IMR-90 (cell line): ENCODE measurements around the gene ME2. TPM values are rescaled to one million over a fixed set of nuclear protein-coding genes. Genes with fewer than 3 reads are reported as not detected.

ENCODE experiments used
- ATAC-seq: fragments of 200-7000 bp; cut with Tn5 transposase; 2 replicates; pipeline ENCODE4 v1.9.1; 2020; ENCODE audit warnings: low read depth, mild to moderate bottlenecking, moderate library complexity
- BruUV-seq: library from RNA; stranded (reverse); fragments of 400-500 nt; replicated peaks from 2 replicates; lab custom pipeline; 2021; lab: Mats Ljungman, UMichigan
- CTCF ChIA-PET: fragments of 300-600 bp; formaldehyde crosslinking; extraction: SDS; loops from one replicate; lab custom pipeline; 2021; ENCODE audit warnings: antibody characterized with exemption; lab: Yijun Ruan, JAX
- POLR2A ChIA-PET: fragments of 300-600 bp; sonication (Branson Sonifier 250); formaldehyde crosslinking; loops from one replicate; lab custom pipeline; 2022; ENCODE audit warnings: antibody characterized with exemption; ENCODE audit not compliant: unreplicated experiment; lab: Charles Lee
- DNase-seq: peaks from one replicate; pipeline ENCODE4 v3.0.0; 2013
- H2AFZ ChIP-seq: replicated peaks from 2 replicates; pipeline ENCODE3; 2013; ENCODE audit warnings: low read length, mild to moderate bottlenecking; ENCODE audit not compliant: poor library complexity
- H2AK5ac ChIP-seq: 2 replicates; pipeline ENCODE4 v1.6.1; 2013; ENCODE audit warnings: low read depth, low read length, inconsistent platforms
- H2AK9ac ChIP-seq: replicated peaks from 2 replicates; pipeline ENCODE3; 2013; ENCODE audit warnings: mild to moderate bottlenecking, low read depth, low read length, moderate library complexity; ENCODE audit not compliant: poor library complexity
- H2BK120ac ChIP-seq: 2 replicates; pipeline ENCODE4 v1.6.1; 2013; ENCODE audit warnings: low read depth, low read length, inconsistent platforms
- H2BK15ac ChIP-seq: 3 replicates; pipeline ENCODE4 v1.6.1; 2013; ENCODE audit warnings: low read depth, low read length, inconsistent platforms
- H2BK20ac ChIP-seq: 2 replicates; pipeline ENCODE4 v1.6.1; 2013; ENCODE audit warnings: low read depth, mild to moderate bottlenecking, inconsistent platforms, low read length, moderate library complexity
- H2BK5ac ChIP-seq: 2 replicates; pipeline ENCODE4 v1.6.1; 2013; ENCODE audit warnings: mild to moderate bottlenecking, low read depth, low read length, inconsistent platforms; ENCODE audit not compliant: poor library complexity, severe bottlenecking
- H3K14ac ChIP-seq: replicated peaks from 2 replicates; pipeline ENCODE4 v1.6.1; 2013; ENCODE audit warnings: low read depth, low read length, inconsistent platforms
- H3K18ac ChIP-seq: 2 replicates; pipeline ENCODE4 v1.6.1; 2013; ENCODE audit warnings: low read depth, low read length, control low read depth
- H3K23ac ChIP-seq: 2 replicates; pipeline ENCODE4 v1.6.1; 2013; ENCODE audit warnings: low read depth, low read length, inconsistent platforms
- H3K27ac ChIP-seq: 2 replicates; pipeline ENCODE4 v1.5.1; 2013; ENCODE audit warnings: mild to moderate bottlenecking, control low read depth, low read length; ENCODE audit not compliant: insufficient read depth
- H3K27me3 ChIP-seq: 2 replicates; pipeline ENCODE4 v1.6.1; 2013; ENCODE audit warnings: low read length; ENCODE audit not compliant: control insufficient read depth, insufficient read depth
- H3K36me3 ChIP-seq: 2 replicates; pipeline ENCODE4 v1.6.1; 2013; ENCODE audit warnings: low read length, mixed read lengths; ENCODE audit not compliant: control insufficient read depth, insufficient read depth
- H3K4ac ChIP-seq: 2 replicates; pipeline ENCODE4 v1.6.1; 2013; ENCODE audit warnings: low read depth, low read length, inconsistent platforms
- H3K4me1 ChIP-seq: 2 replicates; pipeline ENCODE4 v1.6.1; 2013; ENCODE audit warnings: low read length, mixed read lengths; ENCODE audit not compliant: control insufficient read depth, insufficient read depth
- H3K4me2 ChIP-seq: 2 replicates; pipeline ENCODE4 v1.6.1; 2013; ENCODE audit warnings: low read depth, mild to moderate bottlenecking, control low read depth, low read length, moderate library complexity
- H3K4me3 ChIP-seq: 2 replicates; pipeline ENCODE4 v1.5.1; 2013; ENCODE audit warnings: low read depth, mild to moderate bottlenecking, control low read depth, low read length, moderate library complexity; ENCODE audit not compliant: insufficient read depth
- H3K56ac ChIP-seq: 2 replicates; pipeline ENCODE4 v1.6.1; 2013; ENCODE audit warnings: low read length, inconsistent platforms; ENCODE audit not compliant: insufficient read depth; ENCODE audit errors: extremely low read depth
- H3K79me1 ChIP-seq, 2 experiments: 2 replicates each; pipeline ENCODE4 v1.6.1; 2013; ENCODE audit warnings: low read length in 2 of 2, inconsistent platforms in 1 of 2, low read depth in 1 of 2
- H3K9ac ChIP-seq: 2 replicates; pipeline ENCODE4 v1.6.1; 2013; ENCODE audit warnings: low read depth, low read length, control low read depth
- H3K9me1 ChIP-seq: 2 replicates; pipeline ENCODE4 v1.6.1; 2013; ENCODE audit warnings: low read length, inconsistent platforms; ENCODE audit not compliant: insufficient read depth
- H3K9me3 ChIP-seq: 2 replicates; pipeline ENCODE4 v1.6.1; 2013; ENCODE audit warnings: low read length; ENCODE audit not compliant: control insufficient read depth, insufficient read depth
- H4K20me1 ChIP-seq: 2 replicates; pipeline ENCODE4 v1.6.1; 2013; ENCODE audit warnings: low read length, inconsistent platforms; ENCODE audit not compliant: insufficient read depth
- H4K5ac ChIP-seq: 2 replicates; pipeline ENCODE4 v1.6.1; 2013; ENCODE audit warnings: mild to moderate bottlenecking, low read depth, low read length, control low read depth
- H4K8ac ChIP-seq, 2 experiments: 2 replicates each; pipeline ENCODE4 v1.6.1; 2013; ENCODE audit warnings: low read depth in 2 of 2, low read length in 2 of 2, control low read depth in 1 of 2, inconsistent platforms in 1 of 2
- H4K91ac ChIP-seq: 2 replicates; pipeline ENCODE4 v1.6.1; 2013; ENCODE audit warnings: low read depth, low read length, inconsistent platforms; ENCODE audit not compliant: insufficient read depth
- MXI1 ChIP-seq: IDR thresholded peaks from 2 replicates; pipeline ENCODE4 v1.6.1; 2012; ENCODE audit warnings: low read depth, mild to moderate bottlenecking, low read length, moderate library complexity, borderline replicate concordance
- POLR2A ChIP-seq: IDR thresholded peaks from 2 replicates; pipeline ENCODE4 v1.6.1; 2012; ENCODE audit warnings: mild to moderate bottlenecking, low read depth, low read length
- RAD21 ChIP-seq: IDR thresholded peaks from 2 replicates; pipeline ENCODE4 v1.6.1; 2012; ENCODE audit warnings: low read length, improper control_type of control experiment
- WGBS, 2 experiments: methylation state at CpG; one replicate each; pipeline versions ENCODE4 v1.1.5 to v1.1.7; 2013; ENCODE audit warnings: missing lambda C conversion rate in 2 of 2; ENCODE audit not compliant: insufficient read length in 1 of 2; ENCODE audit errors: extremely low coverage in 2 of 2; 5-methylcytosine and 5-hydroxymethylcytosine counted together
- dilution Hi-C: fragments of 300-500 bp; cut with HindIII; formaldehyde crosslinking; loops from one replicate; pipeline ENCODE4 v1.14.3; 2018; ENCODE audit warnings: low sequenced_read_pairs; ENCODE audit not compliant: unreplicated experiment
- in situ Hi-C: fragments of 300-500 bp; cut with MboI; formaldehyde crosslinking; loops from 3 replicates; pipeline ENCODE4 v1.14.3; 2019; ENCODE audit warnings: low sequenced_read_pairs, inconsistent platforms, mixed read lengths
- intact Hi-C: fragments of 100-400 bp; cut with micrococcal nuclease; formaldehyde crosslinking; loops from 2 replicates; pipeline ENCODE4 v1.10.0; 2022
- polyA plus RNA-seq, 3 experiments: library from polyadenylated mRNA; depleted of rRNA; stranded (reverse); fragments of >200 nt; gene quantifications; 2 replicates each; pipeline ENCODE4 v1.2.3, GENCODE V29; 2012; ENCODE audit warnings: low replicate concordance in 1 of 3
- total RNA-seq: library from RNA; depleted of rRNA; stranded (reverse); fragments of >200 nt; gene quantifications from 2 replicates; pipeline ENCODE4 v1.2.3, GENCODE V29; 2012
- TF ChIP-seq, protein P1 (sequence below): fragments of 150-350 bp; IDR thresholded peaks from 2 replicates; pipeline ENCODE4 v1.6.1; 2016; ENCODE audit warnings: low read depth, mild to moderate bottlenecking, low read length, moderate library complexity, borderline replicate concordance

ME2 gene
- total and polyA plus RNA-seq, 2 of the 4 experiments (the other 2 are of a cell fraction): 29.7 to 32.6 TPM

DNA sequence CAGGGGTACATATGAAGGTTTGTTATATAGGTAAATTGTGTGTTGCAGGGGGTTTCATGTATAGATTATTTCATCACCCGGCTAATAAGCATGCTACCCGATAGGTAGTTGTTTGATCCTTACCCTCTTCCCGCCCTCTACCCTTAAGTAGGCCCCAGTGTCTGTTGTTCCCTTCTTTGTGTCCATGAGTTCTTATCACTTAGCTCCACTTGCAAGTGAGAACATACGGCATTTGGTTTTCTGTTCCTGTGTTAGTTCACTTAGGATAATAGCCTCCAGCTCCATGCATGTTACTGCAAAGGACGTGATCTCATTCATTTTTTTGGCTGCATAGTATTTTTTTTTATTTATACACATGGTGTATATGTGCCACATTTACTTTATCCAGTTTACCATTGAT lies 54.8 kb downstream of the ME2 start:
- TF ChIP-seq RAD21 (no peak), POLR2A (no peak), MXI1 (no peak)
- TF ChIP-seq, protein P1, sequence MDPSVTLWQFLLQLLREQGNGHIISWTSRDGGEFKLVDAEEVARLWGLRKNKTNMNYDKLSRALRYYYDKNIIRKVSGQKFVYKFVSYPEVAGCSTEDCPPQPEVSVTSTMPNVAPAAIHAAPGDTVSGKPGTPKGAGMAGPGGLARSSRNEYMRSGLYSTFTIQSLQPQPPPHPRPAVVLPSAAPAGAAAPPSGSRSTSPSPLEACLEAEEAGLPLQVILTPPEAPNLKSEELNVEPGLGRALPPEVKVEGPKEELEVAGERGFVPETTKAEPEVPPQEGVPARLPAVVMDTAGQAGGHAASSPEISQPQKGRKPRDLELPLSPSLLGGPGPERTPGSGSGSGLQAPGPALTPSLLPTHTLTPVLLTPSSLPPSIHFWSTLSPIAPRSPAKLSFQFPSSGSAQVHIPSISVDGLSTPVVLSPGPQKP: no peak

More for the DNA sequence above, 54.8 kb downstream of the ME2 start:
- Histone ChIP-seq H3K4me3 (no peak overlapping the region), H4K20me1 (no peaks in the 10 kb centered on the region), H3K9me3 (no peaks in the 10 kb centered on the region), H3K18ac (no peak overlapping the region), H2BK20ac (no peak overlapping the region), H3K9me1 (no peaks in the 10 kb centered on the region), H3K36me3 (0 out of 2 replicates have a peak, but pooled peaks cover 2% of the 10 kb centered on the region), H3K79me1 (no peaks in the 10 kb centered on the region), H3K4me2 (no peak overlapping the region), H3K4me1 (no peaks in the 10 kb centered on the region), H3K56ac (no peak overlapping the region), H2BK120ac (no peak overlapping the region), H3K23ac (no peak overlapping the region), H3K27ac (no peak overlapping the region), H4K5ac (no peak overlapping the region), H2AFZ (no peak overlapping the region), H3K4ac (no peak overlapping the region), H2BK5ac (no peak overlapping the region), H3K14ac (no peak overlapping the region), H3K9ac (no peak overlapping the region), H2AK5ac (no peak overlapping the region), H4K8ac (no peak overlapping the region), H3K27me3 (no peaks in the 10 kb centered on the region), H2BK15ac (no peak overlapping the region), H2AK9ac (no peak overlapping the region), H4K91ac (no peak overlapping the region)
- ATAC-seq (no peak), DNase-seq (no peak)
- in situ Hi-C loops: no loop called here
- intact Hi-C loops: no loop called here
- dilution Hi-C loops: no loop called here
- ChIA-PET POLR2A (no interaction called here), CTCF (interaction anchor here (0.7 kb wide), 1 partner anchor 75 kb away, joined by 4 read pairs; no protein-coding TSS in a partner anchor)
- WGBS, 2 experiments: 90% methylated on average over 2 of the region's 5 CpGs; no CpG with 5 or more reads in 1 of the 2 experiments
- BruUV-seq: no TSS peak
